Left ventricle myocardium inferior (tissue), 1 donor: ENCODE measurements around the gene REPS2. TPM values are rescaled to one million over a fixed set of nuclear protein-coding genes. Genes with fewer than 3 reads are reported as not detected.

Experiments used
- DNase-seq: peaks from one replicate; pipeline ENCODE4 v3.0.0-alpha.2; 2020
- H3K27ac ChIP-seq: fragments of 200-600 bp; replicated peaks from 2 replicates; pipeline ENCODE4 v1.8.0; 2021
- H3K27me3 ChIP-seq: fragments of 200-600 bp; 2 replicates; pipeline ENCODE4 v1.8.0; 2021; ENCODE audit warnings: low read depth
- H3K36me3 ChIP-seq: fragments of 200-600 bp; 2 replicates; pipeline ENCODE4 v1.8.0; 2021
- H3K4me1 ChIP-seq: fragments of 200-600 bp; 2 replicates; pipeline ENCODE4 v1.8.0; 2021
- H3K4me3 ChIP-seq: fragments of 200-600 bp; 2 replicates; pipeline ENCODE4 v1.8.0; 2021; ENCODE audit warnings: mild to moderate bottlenecking, moderate library complexity
- H3K9me3 ChIP-seq: fragments of 200-600 bp; replicated peaks from 2 replicates; pipeline ENCODE4 v1.8.0; 2021
- CTCF ChIP-seq: fragments of 200-600 bp; IDR thresholded peaks from 2 replicates; pipeline ENCODE4 v1.8.0; 2021; ENCODE audit warnings: antibody characterized with exemption, mild to moderate bottlenecking, borderline replicate concordance
- intact Hi-C: fragments of 100-400 bp; cut with micrococcal nuclease; formaldehyde crosslinking; loops from one replicate; pipeline ENCODE4 v1.11.0; 2022
- total RNA-seq: library from RNA; stranded (reverse); fragmentation: NEBNext Ultra II Directional; extraction: Animal tissue kit (Norgen Biotek cat#: 25700); gene quantifications from one replicate; pipeline ENCODE4 v1.2.1, GENCODE V29; 2021
- donor health status: DM: no; HTN: yes; CAD: no; lungs with severe emphysema.

REPS2 gene
- total RNA-seq, 1 donor from 2014 or later: 7.6 TPM

- Histone ChIP-seq H3K4me3 (no peak overlapping the region), H3K27ac (no peak overlapping the region), H3K36me3 (no peaks in the 10 kb centered on the region), H3K9me3 (no peaks in the 10 kb centered on the region), H3K27me3 (no peaks in the 10 kb centered on the region), H3K4me1 (no peaks in the 10 kb centered on the region)
- no peak for DNase-seq
- no peak for TF ChIP-seq CTCF
- intact Hi-C loops: no loop called here
These were observed 105.8 kb downstream of the REPS2 start for GRCh38 chrX:17052210-17052609.

GRCh38 chrX:17052793-17053192 is 106.3 kb downstream of the REPS2 start:
- DNase-seq: no peak
- Histone ChIP-seq H3K27me3 (no peaks in the 10 kb centered on the region), H3K36me3 (no peaks in the 10 kb centered on the region), H3K9me3 (no peaks in the 10 kb centered on the region), H3K4me1 (no peaks in the 10 kb centered on the region), H3K27ac (no peak overlapping the region), H3K4me3 (no peak overlapping the region)
- no peak for TF ChIP-seq CTCF
- intact Hi-C loops: no loop called here

GRCh38 chrX:17053502-17053901 is 107.0 kb downstream of the REPS2 start:
- Histone ChIP-seq H3K27ac (no peak overlapping the region), H3K4me1 (no peaks in the 10 kb centered on the region), H3K27me3 (no peaks in the 10 kb centered on the region), H3K4me3 (no peak overlapping the region), H3K9me3 (no peaks in the 10 kb centered on the region), H3K36me3 (no peaks in the 10 kb centered on the region)
- TF ChIP-seq CTCF: no peak
- no peak for DNase-seq
- intact Hi-C loops: no loop called here

- Histone ChIP-seq H3K27ac (no peak overlapping the region), H3K4me1 (no peaks in the 10 kb centered on the region), H3K27me3 (no peaks in the 10 kb centered on the region), H3K36me3 (no peaks in the 10 kb centered on the region), H3K4me3 (no peak overlapping the region), H3K9me3 (no peaks in the 10 kb centered on the region)
- intact Hi-C loops: no loop called here
- DNase-seq: no peak
- no peak for TF ChIP-seq CTCF
These were observed 110.6 kb downstream of the REPS2 start for GRCh38 chrX:17056868-17057608.

GRCh38 chrX:17062065-17062464 is 115.6 kb downstream of the REPS2 start:
- H3K27ac ChIP-seq: no peak overlapping the region
- intact Hi-C loops: no loop called here

More at GRCh38 chrX:17062065-17062464, 115.6 kb downstream of the REPS2 start:
- no peak for DNase-seq
- Histone ChIP-seq H3K27me3 (no peaks in the 10 kb centered on the region), H3K4me3 (no peak overlapping the region), H3K9me3 (no peaks in the 10 kb centered on the region), H3K36me3 (no peaks in the 10 kb centered on the region), H3K4me1 (no peaks in the 10 kb centered on the region)
- TF ChIP-seq CTCF: no peak
